Psoas muscle (tissue), 8 donors: Measurements from ENCODE around the gene ISL2. TPM values are rescaled to one million over a fixed set of nuclear protein-coding genes. Genes with fewer than 3 reads are reported as not detected.

Experiments used
- ATAC-seq, 4 donors: fragments of 200-7000 bp; cut with Tn5 transposase; one replicate each; pipeline ENCODE4 v1.9.1; 2020; ENCODE audit warnings: moderate library complexity in 3 of 4, mild to moderate bottlenecking in 2 of 4
- DNase-seq, 2 donors: peaks; one replicate each; pipeline ENCODE4 v3.0.0-alpha.2; 2020
- H3K27ac ChIP-seq: fragments of 200-600 bp; one replicate; pipeline ENCODE4 v1.8.0; 2022
- H3K27me3 ChIP-seq, 3 donors: fragments of 200-600 bp in 1 of 3; one replicate each; pipeline versions ENCODE4 v1.6.1 to v1.8.0; 2013 to 2022; ENCODE audit warnings: low read length in 2 of 3, mild to moderate bottlenecking in 2 of 3, moderate library complexity in 1 of 3; ENCODE audit not compliant: insufficient read depth in 3 of 3
- H3K36me3 ChIP-seq, 2 donors: fragments of 200-600 bp in 1 of 2; one replicate each; pipeline versions ENCODE4 v1.6.1 to v1.8.0; 2013 to 2022; ENCODE audit warnings: low read depth in 1 of 2, mild to moderate bottlenecking in 1 of 2, moderate library complexity in 1 of 2; ENCODE audit not compliant: insufficient read depth in 1 of 2
- H3K4me1 ChIP-seq: fragments of 200-600 bp; one replicate; pipeline ENCODE4 v1.8.0; 2022
- H3K4me3 ChIP-seq: fragments of 200-600 bp; one replicate; pipeline ENCODE4 v1.8.0; 2022; ENCODE audit warnings: mild to moderate bottlenecking
- H3K9me3 ChIP-seq: fragments of 200-600 bp; one replicate; pipeline ENCODE4 v1.8.0; 2022
- CTCF ChIP-seq: fragments of 200-600 bp; IDR thresholded peaks from one replicate; pipeline ENCODE4 v1.8.0; 2022; ENCODE audit warnings: antibody characterized with exemption
- WGBS, 3 donors: extraction: QIAGEN DNeasy Blood & Tissue Kit; methylation state at CpG; one replicate each; pipeline versions ENCODE4 v1.1.6 to v1.1.7; 2013; 5-methylcytosine and 5-hydroxymethylcytosine counted together
- intact Hi-C, 2 donors: fragments of 100-400 bp; cut with DNase I; formaldehyde crosslinking; loops; one replicate each; pipeline versions ENCODE4 v1.11.0 to v1.14.2; 2022
- polyA plus RNA-seq, 3 donors: library from polyadenylated mRNA; stranded (reverse); fragments of 200-250 nt; gene quantifications; one replicate each; pipeline ENCODE4 v1.2.3, GENCODE V29; 2013
- total RNA-seq, 4 donors: library from RNA; stranded (reverse); fragmentation: NEBNext Ultra II Directional in 2 of 4; extraction: Animal tissue kit (Norgen Biotek cat#: 25700) in 2 of 4; gene quantifications; one replicate each; pipeline versions ENCODE4 v1.2.1 to v1.2.4, GENCODE V29; 2021 to 2023
- donor health status: healthy with polysubstance abuse.
- donor health status: DM: no; HTN: no; CAD: no; lungs with moderate emphysema.
- donor health status: Bipolar disorder and iron deficiency.
- donor health status: healthy.
- donor health status: DM: yes; HTN: yes; CAD: no.
- donor health status: DM: no; HTN: no; CAD: no.
- donor health status: DM: no; HTN: no; CAD: no.
- donor health status: DM: yes; HTN: yes; CAD: no.

The ISL2 gene
- total and polyA plus RNA-seq, 7 donors, result not detected

- no peak overlapping the region for H3K27ac ChIP-seq
- H3K27me3 ChIP-seq, result peaks cover 0 to 5% (median 0%) of the 10 kb centered on the region in 3 donors
- H3K36me3 ChIP-seq, result no peaks in the 10 kb centered on the region
- no peaks in the 10 kb centered on the region for H3K4me1 ChIP-seq
- DNase-seq, result no peak
- intact Hi-C loops, result no loop called here
- 70 to 75% (median 73%) methylated on average over 2 of the region's 2 CpGs for WGBS, 3 donors
- no peaks in the 10 kb centered on the region for H3K9me3 ChIP-seq
- no peak overlapping the region for H3K4me3 ChIP-seq
- TF ChIP-seq CTCF, result no peak
- no peak for ATAC-seq
Observed at GRCh38 chr15:76325704-76326103, 10.9 kb upstream of the ISL2 start.

- ATAC-seq, result peak; percentile 45 to 83 (median 62)
Observed at GRCh38 chr15:76327191-76328105, 9.1 kb upstream of the ISL2 start.

GRCh38 chr15:76328106-76328696, 8.4 kb upstream of the ISL2 start:
- DNase-seq, result no peak
- H3K4me3 ChIP-seq, result no peak overlapping the region
- H3K27ac ChIP-seq, result no peak overlapping the region
- H3K4me1 ChIP-seq, result no peaks in the 10 kb centered on the region
- H3K9me3 ChIP-seq, result no peaks in the 10 kb centered on the region
- no peak for TF ChIP-seq CTCF
- peak in 1 of 4 donors; percentile 28 for ATAC-seq
- no peaks in the 10 kb centered on the region for H3K36me3 ChIP-seq
- 71 to 88% (median 75%) methylated on average over 8 of the region's 8 CpGs for WGBS, 3 donors
- H3K27me3 ChIP-seq, result peaks cover 0 to 6% (median 0%) of the 10 kb centered on the region in 3 donors
- intact Hi-C loops, result loop anchor here in 1 of 2 donors (2.0 kb wide), 1 partner anchor 137 kb away; no protein-coding TSS in a partner anchor

More at GRCh38 chr15:76327191-76328105, 9.1 kb upstream of the ISL2 start:
- H3K9me3 ChIP-seq, result no peaks in the 10 kb centered on the region
- 69 to 82% (median 69%) methylated on average over 8 of the region's 8 CpGs for WGBS, 3 donors
- TF ChIP-seq CTCF, result no peak
- H3K27ac ChIP-seq, result no peak overlapping the region
- no peak for DNase-seq
- peaks cover 0 to 5% (median 0%) of the 10 kb centered on the region in 3 donors for H3K27me3 ChIP-seq
- intact Hi-C loops, result loop anchor here in 1 of 2 donors (2.0 kb wide), 1 partner anchor 137 kb away; no protein-coding TSS in a partner anchor
- H3K4me3 ChIP-seq, result no peak overlapping the region
- H3K4me1 ChIP-seq, result no peaks in the 10 kb centered on the region
- H3K36me3 ChIP-seq, result no peaks in the 10 kb centered on the region

DNA sequence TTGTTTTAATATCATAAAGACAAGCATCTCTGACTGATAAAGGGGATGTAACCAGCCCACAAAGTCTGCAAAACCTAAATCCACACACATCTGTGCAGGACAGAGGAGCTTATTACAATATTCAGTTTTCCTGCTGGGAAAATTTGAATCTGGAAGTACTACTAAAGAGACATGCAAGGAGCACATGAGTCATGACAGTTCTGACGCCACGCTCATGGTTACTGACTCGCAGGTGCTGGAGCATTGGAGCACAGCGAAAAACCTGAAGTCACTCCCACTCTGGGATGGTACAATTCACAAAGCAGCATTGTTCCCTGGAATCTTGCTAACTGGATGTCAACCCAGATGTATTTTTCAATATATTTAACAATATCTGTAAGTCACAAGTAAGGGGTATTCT, 7.6 kb upstream of the ISL2 start:
- H3K27me3 ChIP-seq, result peaks cover 0 to 14% (median 5%) of the 10 kb centered on the region in 3 donors
- intact Hi-C loops, result loop anchor here in 1 of 2 donors (2.0 kb wide), 1 partner anchor 138 kb away; no protein-coding TSS in a partner anchor
- no peaks in the 10 kb centered on the region for H3K9me3 ChIP-seq
- H3K4me3 ChIP-seq, result no peak overlapping the region
- H3K27ac ChIP-seq, result no peak overlapping the region
- WGBS, 3 donors, result 87 to 90% (median 88%) methylated on average over 4 of the region's 4 CpGs
- no peak for ATAC-seq
- no peak for DNase-seq
- H3K4me1 ChIP-seq, result no peaks in the 10 kb centered on the region
- no peak for TF ChIP-seq CTCF
- H3K36me3 ChIP-seq, result no peaks in the 10 kb centered on the region
